ENCODE results near the gene CELA3B.

- no peak for TF ChIP-seq POLR2A (IDR thresholded peaks at IDR 0.05; ENCODE audit: low read depth, low read length)
- no peak for TF ChIP-seq TAF1 (IDR thresholded peaks at IDR 0.05; ENCODE audit: borderline replicate concordance, low read depth, low read length)
- no peak for TF ChIP-seq POLR2AphosphoS5 (IDR thresholded peaks at IDR 0.05; ENCODE audit: low read depth, low read length)
Measured at GRCh38 chr1:21946836-21947587, 29.8 kb upstream of the CELA3B start.

All from GM12892 (cell line).